GM23248 (cell line): Measurements from ENCODE around the gene RNF115.
"Not testable (repeated sequence)": the region's sequence is repeated elsewhere in the genome, so short reads cannot be mapped to it uniquely, and the experiment has no call there.

Experiments used
- EZH2 ChIP-seq: fragments of 200-600 bp; sonication (generic); IDR thresholded peaks from 2 replicates; pipeline ENCODE4 v1.6.1; 2018; ENCODE audit warnings: antibody characterized with exemption, mild to moderate bottlenecking; ENCODE audit not compliant: insufficient read depth, poor library complexity, severe bottlenecking
- EZH2phosphoT487 ChIP-seq: fragments of 200-600 bp; sonication (generic); IDR thresholded peaks from 2 replicates; pipeline ENCODE4 v1.6.1; 2018; ENCODE audit warnings: antibody characterized with exemption, moderate library complexity, mild to moderate bottlenecking, low read depth; ENCODE audit not compliant: insufficient read depth

DNA sequence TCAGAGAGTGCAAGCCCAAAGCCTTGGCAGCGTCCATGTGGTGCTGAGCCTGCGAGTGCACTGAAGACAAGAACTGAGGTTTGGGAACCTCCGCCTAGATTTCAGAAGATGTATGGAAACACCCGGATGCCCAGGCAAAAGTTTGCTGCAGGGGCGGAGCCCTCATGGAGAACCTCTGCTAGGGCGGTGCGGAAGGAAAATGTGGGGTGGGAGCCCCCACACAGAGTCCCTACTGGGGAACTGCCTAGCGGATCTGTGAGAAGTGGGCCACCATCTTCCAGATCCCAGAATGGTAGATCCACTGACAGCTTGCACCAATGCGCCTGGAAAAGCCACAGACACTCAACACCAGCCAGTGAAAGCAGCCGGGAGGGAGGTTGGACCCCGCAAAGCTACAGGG is 62.4 kb downstream of the RNF115 start:
- TF ChIP-seq EZH2phosphoT487, EZH2: not testable (repeated sequence)
